Loucy (cell line): ENCODE results near the gene ARHGAP15.

Experiments used
- CTCF ChIP-seq: fragments of 200-600 bp; sonication (generic); conservative IDR thresholded peaks from 2 replicates; pipeline ENCODE4 v1.5.1; 2014; ENCODE audit warnings: mild to moderate bottlenecking, antibody characterized with exemption, low read length
- EZH2phosphoT487 ChIP-seq: fragments of 200-600 bp; IDR thresholded peaks from 2 replicates; pipeline ENCODE4 v1.6.1; 2018; ENCODE audit warnings: antibody characterized with exemption, mild to moderate bottlenecking, moderate library complexity, borderline replicate concordance

DNA sequence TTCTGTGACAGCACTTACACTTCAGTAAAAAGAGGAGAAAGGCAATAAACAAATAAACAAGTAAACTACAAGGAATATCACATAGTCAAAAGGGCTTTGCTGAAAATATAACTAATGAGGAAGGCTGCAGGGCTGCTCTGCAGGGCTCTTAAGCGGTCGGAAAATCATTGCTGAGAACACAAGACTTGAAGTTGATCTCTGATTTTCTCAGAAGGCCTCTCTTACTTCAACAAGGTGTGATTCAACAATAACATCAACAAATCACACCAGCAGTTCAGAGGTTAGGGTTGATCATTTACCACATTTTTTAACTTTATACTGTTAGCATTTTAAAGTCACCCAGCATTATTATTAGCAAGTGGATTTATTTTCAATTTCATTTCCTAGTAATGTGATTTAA lies 215.6 kb downstream of the ARHGAP15 start:
- TF ChIP-seq CTCF: no peak
- no peak for TF ChIP-seq EZH2phosphoT487
